ENCODE results near the gene PEF1. TPM values are rescaled to one million over a fixed set of nuclear protein-coding genes. Genes with fewer than 3 reads are reported as not detected.

The PEF1 gene
- total and polyA plus RNA-seq, 5 experiments from 2014 or later = 35.3 to 87.3 (median 60.6) TPM

GRCh38 chr1:31580891-31581603, 63.6 kb downstream of the PEF1 start:
- POLR2A ChIA-PET = no interaction called here
- H3K4me3 Mint-ChIP-seq = no peak overlapping the region
- H3K9me3 Mint-ChIP-seq = no peaks in the 10 kb centered on the region
- ATAC-seq = no peak
- H3K4me1 Mint-ChIP-seq = peaks cover 2 to 6% (median 4%) of the 10 kb centered on the region in 4 donors
- no peak overlapping the region for H3K27ac Mint-ChIP-seq
- no peaks in the 10 kb centered on the region for H3K36me3 Mint-ChIP-seq
- peak in 1 of 10 donors; percentile 5 for DNase-seq
- peaks cover 0 to 11% (median 2%) of the 10 kb centered on the region in 5 donors for H3K27me3 Mint-ChIP-seq

- no peaks in the 10 kb centered on the region for H3K9me3 Mint-ChIP-seq
- POLR2A ChIA-PET = no interaction called here
- H3K4me3 Mint-ChIP-seq = no peak overlapping the region
- peak in 1 of 10 donors; percentile 9 for DNase-seq
- no peak overlapping the region for H3K27ac Mint-ChIP-seq
- no peak for ATAC-seq
- peaks cover 0 to 14% (median 2%) of the 10 kb centered on the region in 5 donors for H3K27me3 Mint-ChIP-seq
- peaks cover 3 to 7% (median 4%) of the 10 kb centered on the region in 4 donors for H3K4me1 Mint-ChIP-seq
- H3K36me3 Mint-ChIP-seq = no peaks in the 10 kb centered on the region
Observed at GRCh38 chr1:31580513-31580870, 64.2 kb downstream of the PEF1 start.

Other genes starting within 250 kb of the PEF1 start
- gene SERINC2, start 231.7 kb downstream of the PEF1 start, total RNA-seq = not detected
- not detected for gene SERINC2, start 231.7 kb downstream of the PEF1 start, polyA plus RNA-seq
- not detected for gene TINAGL1, start 68.4 kb downstream of the PEF1 start, total RNA-seq
- gene TINAGL1, start 68.4 kb downstream of the PEF1 start, polyA plus RNA-seq = not detected
- gene HCRTR1, start 27.2 kb downstream of the PEF1 start, total RNA-seq = not detected
- not detected for gene HCRTR1, start 27.2 kb downstream of the PEF1 start, polyA plus RNA-seq
- gene COL16A1, start 59.1 kb upstream of the PEF1 start, total RNA-seq = not detected
- under 1 TPM in 1 of 3 donors, not detected in 2; 0.20 TPM for gene COL16A1, start 59.1 kb upstream of the PEF1 start, polyA plus RNA-seq
- under 1 TPM in 1 of 2 experiments, not detected in 1; 0.18 TPM for gene ADGRB2, start 119.5 kb upstream of the PEF1 start, total RNA-seq
- under 1 TPM in 2 of 3 donors, not detected in 1; 0.05 to 0.10 TPM for gene ADGRB2, start 119.5 kb upstream of the PEF1 start, polyA plus RNA-seq
- under 1 TPM in 1 of 2 experiments, not detected in 1; 0.36 TPM for gene SPOCD1, start 171.1 kb upstream of the PEF1 start, total RNA-seq
- gene SPOCD1, start 171.1 kb upstream of the PEF1 start, polyA plus RNA-seq = not detected

Data from naive thymus-derived CD8-positive, alpha-beta T cell (primary cell).